Measurements from ENCODE around the gene LAMTOR4.

DNA sequence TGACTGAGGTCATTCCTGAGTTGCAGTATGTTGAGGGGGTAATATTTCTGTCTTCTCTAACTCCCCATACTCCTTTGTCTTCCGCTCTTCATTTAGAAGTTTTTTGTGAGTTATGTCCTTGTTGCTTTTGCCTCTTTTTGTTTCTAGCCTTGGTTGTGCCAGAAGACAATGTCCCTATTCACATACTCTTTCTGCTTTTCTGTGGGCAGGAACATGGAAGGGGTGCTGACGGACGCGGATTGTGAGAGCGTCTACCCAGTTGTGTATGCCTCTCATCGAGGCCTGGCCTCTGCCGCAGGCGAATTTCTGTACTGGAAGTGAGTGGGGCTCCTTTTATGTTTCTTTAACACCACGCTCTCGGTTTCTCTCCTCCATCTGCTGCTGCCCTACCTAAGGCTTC lies 49.5 kb downstream of the LAMTOR4 start:
- TF ChIP-seq EZH2 (IDR thresholded peaks at IDR 0.05; ENCODE audit: insufficient read depth, poor library complexity, severe bottlenecking), result no peak
- no peak for TF ChIP-seq EZH2phosphoT487 (IDR thresholded peaks at IDR 0.05; ENCODE audit: insufficient read depth, low read depth)
